H1 (cell line): ENCODE data around the gene SH3RF3.

Source experiments
- EP300 ChIP-seq, 2 experiments: IDR thresholded peaks; 1 replicate in 1 of 2; 2 replicates in 1 of 2; pipeline ENCODE4 v1.6.1; 2011 to 2012; ENCODE audit warnings: low read depth in 2 of 2, low read length in 2 of 2, mild to moderate bottlenecking in 2 of 2, borderline replicate concordance in 1 of 2, inconsistent platforms in 1 of 2, moderate library complexity in 1 of 2
- GTF2F1 ChIP-seq: IDR thresholded peaks from 2 replicates; pipeline ENCODE4 v1.6.1; 2012; ENCODE audit warnings: low read depth, low read length, improper control_type of control experiment, borderline replicate concordance
- JUND ChIP-seq: IDR thresholded peaks from 2 replicates; pipeline ENCODE4 v1.6.1; 2011; ENCODE audit warnings: mild to moderate bottlenecking, improper control_type of control experiment, low read length
- MAFK ChIP-seq: IDR thresholded peaks from 2 replicates; pipeline ENCODE4 v1.6.1; 2012; ENCODE audit warnings: low read depth, mild to moderate bottlenecking, improper control_type of control experiment, low read length
- TEAD4 ChIP-seq: IDR thresholded peaks from 2 replicates; pipeline ENCODE4 v1.6.1; 2012; ENCODE audit warnings: low read depth, low read length, inconsistent platforms, mixed read lengths
- YY1 ChIP-seq: IDR thresholded peaks from 2 replicates; pipeline ENCODE4 v1.6.1; 2011; ENCODE audit warnings: low read depth, mild to moderate bottlenecking, low read length
- ZNF274 ChIP-seq: IDR thresholded peaks from 2 replicates; pipeline ENCODE4 v1.7.0; 2012; ENCODE audit warnings: low read length, borderline replicate concordance; ENCODE audit errors: extremely low read depth
- TF ChIP-seq, protein P1 (sequence below): IDR thresholded peaks from 2 replicates; pipeline ENCODE4 v1.6.1; 2012; ENCODE audit warnings: inconsistent platforms
- TF ChIP-seq, protein P2 (sequence below), 3 experiments: IDR thresholded peaks; 1 replicate in 2 of 3; 2 replicates in 1 of 3; pipeline versions ENCODE4 v1.5.1 to v1.6.1; 2011; ENCODE audit warnings: low read length in 3 of 3, mild to moderate bottlenecking in 3 of 3, inconsistent platforms in 2 of 3, low read depth in 1 of 3, moderate library complexity in 1 of 3; ENCODE audit not compliant: insufficient read depth in 1 of 3; ENCODE audit errors: control extremely low read depth in 1 of 3

- TF ChIP-seq EP300 (IDR thresholded peaks at IDR 0.05; ENCODE audit: borderline replicate concordance in 1 of 2, low read depth in 2 of 2, low read length in 2 of 2) (no peak), JUND (no peak), GTF2F1 (no peak), YY1 (no peak), ZNF274 (no peak), MAFK (no peak), TEAD4 (no peak)
- TF ChIP-seq, protein P1, sequence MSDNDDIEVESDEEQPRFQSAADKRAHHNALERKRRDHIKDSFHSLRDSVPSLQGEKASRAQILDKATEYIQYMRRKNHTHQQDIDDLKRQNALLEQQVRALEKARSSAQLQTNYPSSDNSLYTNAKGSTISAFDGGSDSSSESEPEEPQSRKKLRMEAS: no peak
- TF ChIP-seq, protein P2, sequence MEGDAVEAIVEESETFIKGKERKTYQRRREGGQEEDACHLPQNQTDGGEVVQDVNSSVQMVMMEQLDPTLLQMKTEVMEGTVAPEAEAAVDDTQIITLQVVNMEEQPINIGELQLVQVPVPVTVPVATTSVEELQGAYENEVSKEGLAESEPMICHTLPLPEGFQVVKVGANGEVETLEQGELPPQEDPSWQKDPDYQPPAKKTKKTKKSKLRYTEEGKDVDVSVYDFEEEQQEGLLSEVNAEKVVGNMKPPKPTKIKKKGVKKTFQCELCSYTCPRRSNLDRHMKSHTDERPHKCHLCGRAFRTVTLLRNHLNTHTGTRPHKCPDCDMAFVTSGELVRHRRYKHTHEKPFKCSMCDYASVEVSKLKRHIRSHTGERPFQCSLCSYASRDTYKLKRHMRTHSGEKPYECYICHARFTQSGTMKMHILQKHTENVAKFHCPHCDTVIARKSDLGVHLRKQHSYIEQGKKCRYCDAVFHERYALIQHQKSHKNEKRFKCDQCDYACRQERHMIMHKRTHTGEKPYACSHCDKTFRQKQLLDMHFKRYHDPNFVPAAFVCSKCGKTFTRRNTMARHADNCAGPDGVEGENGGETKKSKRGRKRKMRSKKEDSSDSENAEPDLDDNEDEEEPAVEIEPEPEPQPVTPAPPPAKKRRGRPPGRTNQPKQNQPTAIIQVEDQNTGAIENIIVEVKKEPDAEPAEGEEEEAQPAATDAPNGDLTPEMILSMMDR (IDR thresholded peaks at IDR 0.05; ENCODE audit: control extremely low read depth in 1 of 3, insufficient read depth in 1 of 3, low read depth in 1 of 3, low read length in 3 of 3): no peak
These were observed 364.4 kb downstream of the SH3RF3 start for GRCh38 chr2:109493176-109493935.
